H1 (cell line): ENCODE results near the gene CCDC169. TPM values are rescaled to one million over a fixed set of nuclear protein-coding genes. Genes with fewer than 3 reads are reported as not detected.
"Not testable (repeated sequence)": the region's sequence is repeated elsewhere in the genome, so short reads cannot be mapped to it uniquely, and the experiment has no call there.

Experiments used
- CTCF ChIA-PET: fragments of 300-600 bp; sonication (Branson Sonifier 250); formaldehyde crosslinking; loops from one replicate; lab custom pipeline; 2021; ENCODE audit not compliant: partially characterized antibody; lab: Charles Lee
- POLR2A ChIA-PET: fragments of 300-600 bp; sonication (Branson Sonifier 250); formaldehyde crosslinking; loops from one replicate; lab custom pipeline; 2021; ENCODE audit warnings: inconsistent platforms; ENCODE audit not compliant: partially characterized antibody; lab: Charles Lee
- DNase-seq, 2 experiments: peaks; one replicate each; pipeline versions ENCODE4 v3.0.0 to v3.0.0-alpha.2; 2010 to 2022; ENCODE audit warnings: low spot score in 2 of 2, low read depth in 1 of 2, mixed read lengths in 1 of 2
- FAIRE-seq: peaks from 2 replicates; lab custom pipeline; 2011; peaks lifted over from hg19 to GRCh38; lab: Jason Lieb, UNC
- H2AFZ ChIP-seq: 2 replicates; pipeline ENCODE4 v1.8.1; 2012; ENCODE audit warnings: low read length, inconsistent platforms
- H2AK5ac ChIP-seq: 2 replicates; pipeline ENCODE4 v1.6.1; 2013; ENCODE audit warnings: low read depth, low read length
- H2BK120ac ChIP-seq: replicated peaks from 2 replicates; pipeline ENCODE3; 2013; ENCODE audit warnings: low read depth, low read length, inconsistent platforms
- H2BK12ac ChIP-seq: 2 replicates; pipeline ENCODE4 v1.6.1; 2013; ENCODE audit warnings: low read depth, low read length
- H2BK15ac ChIP-seq: 2 replicates; pipeline ENCODE4 v1.6.1; 2013; ENCODE audit warnings: low read length
- H2BK20ac ChIP-seq: 2 replicates; pipeline ENCODE4 v1.6.1; 2013; ENCODE audit warnings: low read length
- H2BK5ac ChIP-seq: 2 replicates; pipeline ENCODE4 v1.6.1; 2013; ENCODE audit warnings: low read depth, low read length
- H3K14ac ChIP-seq: 2 replicates; pipeline ENCODE4 v1.6.1; 2013; ENCODE audit warnings: inconsistent platforms; ENCODE audit not compliant: insufficient read length
- H3K18ac ChIP-seq: 2 replicates; pipeline ENCODE4 v1.6.1; 2013; ENCODE audit warnings: low read length; ENCODE audit errors: extremely low read depth
- H3K23ac ChIP-seq: 2 replicates; pipeline ENCODE4 v1.6.1; 2013; ENCODE audit warnings: inconsistent platforms; ENCODE audit not compliant: insufficient read length
- H3K23me2 ChIP-seq: 2 replicates; pipeline ENCODE4 v1.6.1; 2013; ENCODE audit warnings: low read depth, low read length
- H3K27ac ChIP-seq: 2 replicates; pipeline ENCODE4 v1.6.1; 2011; ENCODE audit warnings: low read depth, low read length, inconsistent platforms
- H3K27me3 ChIP-seq, 4 experiments: replicated peaks in 1 of 4; 1 replicate in 1 of 4; 2 replicates in 3 of 4; pipeline versions ENCODE4 v1.6.1 to v1.8.1; 2011 to 2013; ENCODE audit warnings: low read length in 3 of 4, mild to moderate bottlenecking in 3 of 4, inconsistent platforms in 2 of 4, mixed read lengths in 2 of 4, moderate library complexity in 1 of 4; ENCODE audit not compliant: control insufficient read depth in 3 of 4, insufficient read depth in 3 of 4; ENCODE audit errors: extremely low read depth in 1 of 4
- H3K36me3 ChIP-seq, 4 experiments: 2 replicates each; pipeline versions ENCODE4 v1.6.1 to v1.8.1; 2011 to 2013; ENCODE audit warnings: mild to moderate bottlenecking in 4 of 4, low read length in 3 of 4, moderate library complexity in 2 of 4, control low read depth in 1 of 4, inconsistent platforms in 1 of 4; ENCODE audit not compliant: insufficient read depth in 4 of 4, control insufficient read depth in 2 of 4
- H3K4ac ChIP-seq: replicated peaks from 2 replicates; pipeline ENCODE3; 2013; ENCODE audit warnings: low read length, low read depth, mixed read lengths, inconsistent platforms; ENCODE audit not compliant: insufficient read length
- H3K4me1 ChIP-seq, 4 experiments: replicated peaks in 1 of 4; 1 replicate in 1 of 4; 2 replicates in 3 of 4; pipeline versions ENCODE4 v1.6.1 to v1.8.1; 2011 to 2013; ENCODE audit warnings: low read length in 3 of 4, inconsistent platforms in 2 of 4, mixed read lengths in 1 of 4; ENCODE audit not compliant: insufficient read depth in 4 of 4, control insufficient read depth in 3 of 4
- H3K4me2 ChIP-seq, 2 experiments: 2 replicates each; pipeline versions ENCODE4 v1.6.1 to v1.8.1; 2011 to 2013; ENCODE audit warnings: low read depth in 2 of 2, low read length in 2 of 2, control low read depth in 1 of 2, inconsistent platforms in 1 of 2, mild to moderate bottlenecking in 1 of 2; ENCODE audit not compliant: insufficient read depth in 1 of 2
- H3K4me3 ChIP-seq, 4 experiments: fragments of 200-600, 300-600 bp in 1 of 4; sonication (generic), shearing (Covaris generic), sonication (Bioruptor Twin) in 1 of 4; 2 replicates each; pipeline versions ENCODE4 v1.5.1 to v1.8.1; 2011 to 2016; ENCODE audit warnings: low read length in 4 of 4, low read depth in 3 of 4, control low read depth in 2 of 4, inconsistent platforms in 2 of 4, mild to moderate bottlenecking in 2 of 4, mixed read lengths in 1 of 4, moderate library complexity in 1 of 4; ENCODE audit not compliant: insufficient read depth in 2 of 4; ENCODE audit errors: extremely low read depth in 1 of 4
- H3K56ac ChIP-seq: replicated peaks from 2 replicates; pipeline ENCODE3; 2013; ENCODE audit warnings: low read depth, mild to moderate bottlenecking, mixed read lengths, low read length, inconsistent platforms; ENCODE audit not compliant: insufficient read length
- H3K79me1 ChIP-seq: 2 replicates; pipeline ENCODE4 v1.6.1; 2013; ENCODE audit warnings: low read depth, low read length, control low read depth
- H3K79me2 ChIP-seq, 2 experiments: 2 replicates each; pipeline versions ENCODE4 v1.6.1 to v1.8.1; 2012 to 2013; ENCODE audit warnings: low read length in 2 of 2, mild to moderate bottlenecking in 2 of 2, inconsistent platforms in 1 of 2; ENCODE audit not compliant: insufficient read depth in 2 of 2, control insufficient read depth in 1 of 2
- H3K9ac ChIP-seq, 4 experiments: replicated peaks in 1 of 4; 1 replicate in 1 of 4; 2 replicates in 3 of 4; pipeline versions ENCODE4 v1.6.1 to v1.8.1; 2011 to 2013; ENCODE audit warnings: low read depth in 3 of 4, low read length in 3 of 4, control low read depth in 2 of 4, mild to moderate bottlenecking in 2 of 4, moderate library complexity in 2 of 4, inconsistent platforms in 1 of 4; ENCODE audit errors: extremely low read depth in 1 of 4
- H3K9me3 ChIP-seq, 2 experiments: 2 replicates each; pipeline versions ENCODE4 v1.6.1 to v1.8.1; 2012 to 2013; ENCODE audit warnings: mild to moderate bottlenecking in 2 of 2, moderate library complexity in 2 of 2, control low read depth in 1 of 2, inconsistent platforms in 1 of 2, low read depth in 1 of 2, low read length in 1 of 2, mixed read lengths in 1 of 2; ENCODE audit not compliant: insufficient read depth in 2 of 2
- H4K20me1 ChIP-seq, 2 experiments: replicated peaks in 1 of 2; 2 replicates each; pipeline versions ENCODE3 to v1.8.1; 2011 to 2013; ENCODE audit warnings: inconsistent platforms in 2 of 2, low read length in 2 of 2, mild to moderate bottlenecking in 1 of 2; ENCODE audit not compliant: insufficient read depth in 2 of 2, control insufficient read depth in 1 of 2
- H4K5ac ChIP-seq: 2 replicates; pipeline ENCODE4 v1.6.1; 2013; ENCODE audit warnings: low read length, low read depth, mixed read lengths, inconsistent platforms; ENCODE audit not compliant: insufficient read length
- H4K8ac ChIP-seq: 2 replicates; pipeline ENCODE4 v1.8.0; 2013; ENCODE audit warnings: mild to moderate bottlenecking, moderate library complexity, low read length, inconsistent platforms; ENCODE audit not compliant: insufficient read depth; ENCODE audit errors: extremely low read depth
- H4K91ac ChIP-seq: replicated peaks from 2 replicates; pipeline ENCODE3; 2013; ENCODE audit warnings: low read length, mixed read lengths, inconsistent platforms; ENCODE audit not compliant: insufficient read length
- polyA plus RNA-seq, 7 experiments: library from polyadenylated mRNA; depleted of rRNA in 3 of 7; stranded (reverse) in 5 of 7; unstranded in 2 of 7; fragments of >200 nt in 5 of 7; fragments of 200-250 nt in 2 of 7; gene quantifications; 1 replicate in 5 of 7; 2 replicates in 1 of 7; 4 replicates in 1 of 7; pipeline versions ENCODE4 v1.2.1 to v1.2.3, GENCODE V29; 2011 to 2013; ENCODE audit warnings: missing spikeins in 2 of 7, mixed read lengths in 2 of 7
- total RNA-seq: library from RNA; stranded (reverse); fragmentation: NEBNext Ultra II Directional; extraction: Animal tissue kit (Norgen Biotek cat#: 25700); gene quantifications from 2 replicates; pipeline ENCODE4 v1.2.1, GENCODE V29; 2021

CCDC169 gene
- total and polyA plus RNA-seq, 2 of the 8 experiments (the other 6 are each of a cell fraction or from before 2014, with no cell fraction given), result 7.2 to 44.0 TPM

GRCh38 chr13:36332255-36332654 lies 34.6 kb upstream of the CCDC169 start:
- not testable (repeated sequence) for DNase-seq, H2AK5ac ChIP-seq, H4K20me1 ChIP-seq, H3K4me2 ChIP-seq, H3K27me3 ChIP-seq, H4K8ac ChIP-seq, H3K23me2 ChIP-seq, H3K23ac ChIP-seq, H3K9ac ChIP-seq, FAIRE-seq, H3K4ac ChIP-seq, H2BK5ac ChIP-seq, H3K4me3 ChIP-seq, H3K18ac ChIP-seq, H3K14ac ChIP-seq, H2BK12ac ChIP-seq, H2AFZ ChIP-seq, H3K4me1 ChIP-seq, H2BK20ac ChIP-seq, H3K79me1 ChIP-seq, H4K5ac ChIP-seq, H3K9me3 ChIP-seq, H4K91ac ChIP-seq, H2BK15ac ChIP-seq, H3K56ac ChIP-seq, H3K27ac ChIP-seq, H2BK120ac ChIP-seq
- Histone ChIP-seq H3K79me2 (peaks cover 4 to 58% of the 10 kb centered on the region in 2 experiments; a peak in 3 of 4 replicates), H3K36me3 (peaks cover 0 to 38% (median 0%) of the 10 kb centered on the region in 4 experiments; a peak in 3 of 8 replicates)
- CTCF ChIA-PET, result interaction anchor here (1.2 to 2.0 kb wide), 3 partner anchors 15 to 63 kb away, joined by 3 to 9 read pairs (median 4); no protein-coding TSS in a partner anchor
- POLR2A ChIA-PET, result interaction anchor here (1.2 to 1.6 kb wide), 2 partner anchors 11 to 17 kb away, joined by 3 read pairs; no protein-coding TSS in a partner anchor
